Renal pelvis (tissue), 4 donors: ENCODE data around the gene BTNL9. TPM values are rescaled to one million over a fixed set of nuclear protein-coding genes. Genes with fewer than 3 reads are reported as not detected.
"Not testable (repeated sequence)": the region's sequence is repeated elsewhere in the genome, so short reads cannot be mapped to it uniquely, and the experiment has no call there.

Source experiments
- DNase-seq: peaks from one replicate; pipeline ENCODE4 v3.0.0-alpha.2; 2013
- polyA plus RNA-seq, 3 donors: library from polyadenylated mRNA; unstranded; fragments of 120-200 nt; gene quantifications; one replicate each; pipeline ENCODE4 v1.2.1, GENCODE V29; 2013; ENCODE audit not compliant: insufficient read length in 3 of 3

BTNL9 gene
- polyA plus RNA-seq, 3 donors, result 5.3 to 14.7 (median 10.2) TPM

DNA sequence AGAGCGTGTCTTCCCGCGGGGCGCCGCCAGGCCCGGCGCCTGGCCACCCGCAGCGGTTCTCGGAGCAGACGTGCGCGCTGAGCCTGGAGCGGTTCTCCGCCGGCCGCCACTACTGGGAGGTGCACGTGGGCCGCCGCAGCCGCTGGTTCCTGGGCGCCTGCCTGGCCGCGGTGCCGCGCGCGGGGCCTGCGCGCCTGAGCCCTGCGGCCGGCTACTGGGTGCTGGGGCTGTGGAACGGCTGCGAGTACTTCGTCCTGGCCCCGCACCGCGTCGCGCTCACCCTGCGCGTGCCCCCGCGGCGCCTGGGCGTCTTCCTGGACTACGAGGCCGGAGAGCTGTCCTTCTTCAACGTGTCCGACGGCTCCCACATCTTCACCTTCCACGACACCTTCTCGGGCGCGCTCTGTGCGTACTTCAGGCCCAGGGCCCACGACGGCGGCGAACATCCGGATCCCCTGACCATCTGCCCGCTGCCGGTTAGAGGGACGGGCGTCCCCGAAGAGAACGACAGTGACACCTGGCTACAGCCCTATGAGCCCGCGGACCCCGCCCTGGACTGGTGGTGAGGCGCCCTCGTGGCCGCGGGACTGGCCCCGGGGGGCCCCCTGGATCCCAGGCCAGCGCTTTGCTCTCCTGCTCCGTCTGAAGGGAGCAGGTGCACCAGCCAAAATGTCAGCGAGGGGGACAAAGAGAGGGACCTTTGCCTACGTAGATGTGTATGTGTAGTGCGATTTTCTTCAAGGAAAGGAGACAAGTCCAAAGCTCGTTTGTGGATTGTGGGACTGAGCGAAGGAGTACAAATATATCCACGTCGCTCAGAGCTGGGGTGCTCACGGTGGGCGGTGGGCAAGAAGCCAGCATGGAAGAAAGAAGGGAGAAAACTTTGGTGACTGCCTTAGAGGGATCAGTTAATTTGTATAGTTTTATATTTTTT lies 19.5 kb downstream of the BTNL9 start:
- no peak for DNase-seq

DNA sequence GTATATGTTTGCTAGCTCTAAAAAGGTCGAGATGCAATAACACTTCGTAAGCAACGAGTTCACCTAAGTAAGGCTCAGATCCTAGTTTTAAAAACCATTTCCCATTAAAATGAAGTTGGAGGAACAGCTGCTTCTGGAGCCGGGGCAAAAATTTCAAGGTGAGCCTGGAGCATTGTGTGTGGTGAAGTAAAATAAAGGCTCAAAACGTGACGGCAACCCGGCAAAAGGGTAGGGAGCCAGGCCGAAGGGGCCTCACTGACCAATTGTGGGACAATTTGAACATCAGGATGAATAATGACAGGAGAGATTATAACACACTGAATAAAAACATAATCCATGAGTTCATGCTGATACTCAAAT lies 20.1 kb downstream of the BTNL9 start:
- DNase-seq, result no peak

DNA sequence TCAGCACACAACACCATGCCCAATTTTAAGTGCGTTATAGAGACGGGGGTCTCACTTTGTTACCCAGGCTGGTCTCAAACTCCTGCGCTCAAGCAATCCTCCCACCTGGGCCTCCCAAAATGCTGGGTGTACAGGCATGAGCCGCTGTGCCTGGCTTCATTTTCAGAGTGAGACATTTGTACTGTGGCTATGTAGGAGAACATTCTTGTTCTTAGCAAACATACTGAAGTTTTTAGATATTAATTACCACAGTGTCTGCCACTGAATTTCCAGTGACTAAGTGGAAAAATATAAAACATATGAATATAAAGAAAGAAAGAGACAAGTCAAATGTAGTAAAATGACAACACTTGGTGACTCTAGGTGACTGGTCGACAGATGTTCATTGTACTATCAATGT lies 20.9 kb downstream of the BTNL9 start:
- DNase-seq, result no peak

DNA sequence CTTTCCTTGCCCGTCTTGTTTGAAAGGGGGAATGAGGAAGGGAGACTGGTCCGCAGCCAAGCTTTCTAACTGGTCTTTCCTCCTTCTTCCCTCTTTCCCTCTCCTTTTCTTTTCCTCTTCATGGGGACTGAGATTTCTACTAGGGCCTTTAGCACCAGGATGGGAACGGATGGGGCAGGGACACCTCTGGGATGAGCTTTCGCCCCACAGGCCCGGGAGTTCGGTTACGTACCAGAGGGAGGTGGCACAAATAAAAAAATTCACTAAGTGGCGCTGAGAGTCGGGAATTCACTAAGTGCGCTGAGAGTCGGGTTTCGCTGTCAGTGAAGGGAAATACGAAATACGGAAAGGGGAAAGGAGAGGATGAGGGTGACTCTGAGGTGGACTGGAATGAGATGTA lies 21.6 kb downstream of the BTNL9 start:
- DNase-seq, result no peak

DNA sequence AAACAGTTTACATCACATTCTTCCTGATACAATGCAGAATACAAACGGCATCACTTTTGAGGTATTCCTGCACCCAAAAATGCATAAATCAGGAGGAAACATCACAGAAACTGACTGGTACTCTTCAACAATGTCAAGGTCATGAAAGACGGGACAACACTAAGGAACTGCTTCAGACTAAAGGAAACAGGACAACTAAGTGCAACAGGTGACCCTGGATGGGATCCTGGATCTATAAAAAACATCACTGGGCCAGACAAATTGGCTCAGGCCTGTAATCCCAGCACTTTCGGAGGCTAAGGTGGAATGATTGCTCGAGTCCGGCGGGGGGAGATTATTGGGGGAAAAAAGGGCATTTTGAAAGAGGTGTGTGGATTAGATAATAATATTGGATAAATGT lies 22.6 kb downstream of the BTNL9 start:
- no peak for DNase-seq

DNA sequence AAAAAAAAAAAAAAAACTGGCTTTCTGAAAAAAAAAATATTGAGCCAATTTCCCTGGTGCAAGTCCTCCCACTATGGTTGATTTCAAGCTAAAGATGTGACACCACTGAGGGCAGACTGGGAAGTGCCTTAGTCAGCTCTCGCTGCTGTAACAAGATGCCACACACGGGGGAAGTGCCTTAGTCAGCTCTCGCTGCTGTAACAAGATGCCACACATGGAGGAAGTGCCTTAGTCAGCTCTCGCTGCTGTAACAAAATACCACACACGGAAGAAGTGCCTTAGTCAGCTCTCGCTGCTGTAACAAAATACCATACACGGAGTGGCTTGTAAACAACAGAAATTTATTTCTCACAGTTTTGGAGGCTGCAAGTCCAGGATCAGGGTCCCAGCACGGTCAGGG lies 23.4 kb downstream of the BTNL9 start:
- no peak for DNase-seq

DNA sequence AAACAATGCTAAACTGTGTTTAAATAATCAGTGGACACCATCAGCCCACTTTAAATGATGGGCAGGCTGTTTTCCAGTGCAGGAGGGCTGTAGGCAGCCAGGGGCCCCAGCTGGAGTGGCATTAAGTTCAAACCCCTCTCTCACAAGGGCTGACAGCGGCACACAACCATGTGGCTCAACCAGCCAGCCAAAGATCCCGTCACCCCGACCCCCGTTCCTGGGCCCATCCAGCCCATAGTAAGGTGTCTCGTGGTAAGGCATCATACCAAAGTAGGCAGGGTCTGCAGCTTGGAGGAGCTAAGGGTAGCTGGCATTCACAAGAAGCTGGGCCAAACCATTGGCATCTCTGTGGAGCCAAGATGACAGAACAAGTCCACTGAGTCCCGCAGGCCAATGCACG lies 24.9 kb downstream of the BTNL9 start:
- DNase-seq, result no peak

DNA sequence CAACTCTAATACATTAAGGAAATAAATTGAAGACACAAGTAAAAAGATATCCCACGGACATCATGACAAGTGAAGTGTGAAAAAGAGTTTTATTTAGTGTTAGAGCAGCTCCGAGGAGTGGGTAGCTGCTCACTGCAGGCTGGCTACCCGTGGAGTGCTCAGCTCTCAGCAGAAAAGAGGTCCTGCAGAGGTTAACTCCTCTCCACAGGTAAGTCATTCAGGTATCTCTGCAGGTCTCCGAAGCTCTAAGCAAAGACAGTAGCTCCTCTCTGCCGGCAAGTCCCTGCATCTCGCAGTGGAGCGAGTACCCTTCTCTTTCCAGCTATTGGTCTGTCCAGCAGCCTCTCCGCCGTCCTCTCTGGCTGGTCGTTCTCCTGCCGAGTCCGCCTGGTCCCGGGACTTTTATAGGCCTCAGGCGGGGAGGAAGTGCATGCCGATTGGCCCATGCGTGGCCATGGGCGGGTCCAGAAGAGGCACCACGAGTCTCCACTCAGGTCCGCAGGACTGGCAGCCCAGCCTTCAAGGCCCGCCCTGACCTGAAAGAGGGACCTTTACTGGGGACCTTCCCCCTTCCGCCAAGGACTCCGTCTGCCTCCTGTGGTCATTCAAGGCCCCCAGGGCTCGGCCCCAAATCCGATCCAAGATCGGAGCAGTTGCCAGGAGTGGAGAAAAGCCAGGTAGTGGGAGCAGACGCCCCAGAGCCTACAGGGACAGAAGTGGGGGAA lies 29.9 kb downstream of the BTNL9 start:
- no peak for DNase-seq

DNA sequence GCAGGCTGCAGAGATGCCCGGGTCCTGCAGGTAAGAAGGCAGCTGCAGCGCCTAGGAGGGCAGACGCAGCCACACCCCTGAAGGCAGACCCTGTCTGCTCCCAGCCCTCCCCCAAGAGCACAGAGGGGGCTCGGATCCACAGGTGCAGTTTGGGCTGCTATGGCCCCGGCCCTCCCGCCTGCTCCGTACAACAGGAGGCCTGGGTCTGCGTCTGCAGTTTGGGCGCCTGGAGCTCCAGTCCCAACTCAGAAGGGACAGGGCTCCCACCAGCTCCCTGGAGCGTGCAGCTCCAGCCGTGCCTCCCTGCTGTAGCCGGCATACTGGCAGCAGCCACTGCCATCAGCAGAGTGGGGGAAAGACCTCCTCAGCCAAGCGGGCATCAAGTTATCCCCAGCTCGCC lies 30.5 kb downstream of the BTNL9 start:
- DNase-seq, result no peak

DNA sequence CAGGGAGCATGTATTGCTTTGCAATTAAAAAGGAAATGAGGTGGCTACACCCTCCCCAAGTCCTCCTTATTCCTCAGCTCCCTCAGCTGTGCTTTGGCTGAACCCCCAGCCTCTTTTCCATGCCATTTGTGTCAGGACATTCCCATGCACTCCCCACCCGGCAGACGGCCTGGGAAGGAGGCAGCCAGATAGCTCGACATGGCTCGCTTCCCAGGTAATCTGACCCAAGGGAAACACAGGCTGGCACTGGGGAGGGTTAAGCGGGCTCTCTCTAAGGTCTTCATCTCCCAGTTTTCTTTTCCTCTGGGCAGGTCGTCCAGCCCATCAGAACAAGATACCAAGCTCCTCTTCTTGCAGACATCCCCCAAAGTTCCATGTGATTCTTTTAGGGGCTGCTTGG lies 31.2 kb downstream of the BTNL9 start:
- no peak for DNase-seq

DNA sequence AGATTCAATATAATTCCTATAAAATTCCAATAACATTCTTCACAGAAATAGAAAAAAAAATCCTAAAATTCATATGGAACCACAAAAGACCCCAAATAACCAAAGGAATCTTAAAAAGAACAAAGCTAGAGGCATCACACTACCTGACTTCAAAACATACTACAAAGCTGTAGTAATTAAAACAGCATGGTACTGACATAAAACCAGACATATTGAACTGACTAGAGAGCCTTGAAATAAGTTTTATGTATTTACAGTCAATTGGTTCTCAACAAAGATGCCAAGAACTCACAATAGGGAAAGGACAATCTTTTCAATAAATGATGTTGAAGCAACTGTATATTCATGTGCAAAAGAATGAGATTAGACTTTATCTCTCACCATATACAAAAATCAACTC lies 36.9 kb downstream of the BTNL9 start:
- no peak for DNase-seq

DNA sequence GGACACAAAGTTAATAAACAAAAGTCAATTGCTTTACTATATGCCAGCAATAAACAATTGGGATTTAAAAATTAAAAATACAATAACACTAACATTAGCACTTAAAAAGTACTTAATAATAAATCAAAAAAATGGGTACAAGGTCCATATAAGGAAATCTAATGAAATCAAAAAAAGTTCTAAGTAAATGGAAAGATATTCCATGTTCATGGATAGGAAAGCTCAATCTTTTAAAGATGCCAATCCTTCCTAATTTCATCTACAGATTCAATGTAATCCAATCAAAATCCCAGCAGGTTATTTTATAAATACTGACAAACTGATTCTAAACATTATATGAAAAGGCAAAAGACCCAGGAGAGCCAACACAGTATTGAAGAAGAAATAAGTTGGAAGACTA lies 41.9 kb downstream of the BTNL9 start:
- DNase-seq, result no peak

DNA sequence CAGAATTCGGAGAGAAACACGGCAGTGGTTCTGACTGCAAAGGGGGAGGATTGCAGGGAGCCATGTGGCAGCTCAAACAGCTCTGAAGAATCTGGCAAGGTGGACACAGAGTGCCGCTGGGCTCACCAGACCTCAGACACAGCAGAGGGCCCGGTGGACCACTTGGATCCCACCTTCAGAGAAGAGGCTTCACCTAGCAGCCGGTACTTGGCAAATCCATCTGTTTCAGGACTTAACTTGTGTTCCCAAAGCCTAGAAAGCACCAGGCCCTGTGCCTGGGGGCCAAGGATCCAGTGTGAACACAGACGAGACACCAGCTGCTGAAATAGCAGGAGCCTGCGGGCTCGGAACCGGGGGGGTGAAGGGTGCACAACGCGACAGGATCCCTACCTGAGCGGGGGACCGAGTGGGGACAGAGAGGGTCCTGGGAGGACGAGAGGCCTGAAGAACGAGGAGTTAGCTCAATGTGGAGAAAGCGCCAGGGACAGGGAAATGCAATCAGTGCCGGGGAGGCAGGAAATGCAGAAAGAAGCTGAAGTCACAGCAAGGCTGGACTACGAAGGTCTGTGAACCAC lies 44.6 kb downstream of the BTNL9 start:
- DNase-seq, result no peak

DNA sequence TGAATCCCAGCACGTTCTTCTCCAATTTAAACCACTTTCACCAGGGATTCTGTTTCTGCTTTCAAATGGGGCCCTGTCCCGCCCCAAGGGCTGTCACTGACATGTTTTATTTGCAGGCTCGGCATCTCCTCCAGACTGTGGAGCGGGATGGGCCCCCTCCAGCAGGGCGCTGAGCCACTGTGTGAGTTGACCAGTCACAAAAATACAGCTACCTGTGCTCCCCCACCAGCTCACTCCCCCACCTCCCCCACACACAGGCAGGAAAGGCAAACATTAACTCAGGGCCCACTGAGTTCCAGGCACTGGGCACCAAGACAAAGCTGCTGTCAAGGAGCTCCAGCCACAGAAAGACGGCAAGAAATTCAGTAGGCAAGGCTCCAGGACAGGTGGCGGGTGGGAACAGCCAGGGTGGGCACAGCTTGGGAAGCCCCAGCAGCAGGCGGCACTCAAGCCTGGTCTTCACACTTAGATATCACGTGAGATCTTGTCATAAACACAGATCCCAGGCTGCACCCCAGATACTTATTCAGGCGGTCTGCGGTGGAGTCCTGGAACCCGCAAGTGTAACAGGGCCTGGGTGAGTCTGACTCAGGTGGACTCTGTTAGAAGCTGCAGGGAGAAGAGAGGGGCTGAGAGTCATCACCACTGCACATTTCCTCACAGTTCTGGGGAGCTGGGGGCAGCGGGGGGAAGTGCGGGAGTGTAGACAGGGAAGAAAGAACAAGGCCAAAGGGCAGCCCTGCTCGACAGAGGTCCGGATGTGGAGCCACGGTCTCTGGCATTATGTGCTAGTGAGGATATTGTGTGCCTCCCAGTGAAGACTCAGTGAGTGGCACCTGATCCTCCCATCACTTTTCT lies 46.2 kb downstream of the BTNL9 start:
- no peak for DNase-seq

DNA sequence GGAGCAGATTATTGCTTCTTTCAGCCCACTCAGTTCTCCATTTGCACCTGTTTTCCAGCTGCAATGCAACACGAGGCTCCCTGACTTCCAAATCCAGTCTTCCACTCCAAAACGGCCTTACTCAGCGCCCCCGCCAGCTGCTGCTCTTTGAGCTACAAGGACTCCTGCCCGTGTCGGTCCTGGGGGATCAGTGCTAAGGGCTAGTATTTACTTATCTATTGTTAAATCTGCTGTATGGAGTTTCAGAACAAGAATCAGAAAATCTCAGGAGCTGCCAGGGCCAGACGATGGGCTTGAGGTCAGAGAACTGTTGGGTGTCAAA lies 46.8 kb downstream of the BTNL9 start:
- DNase-seq, result no peak

DNA sequence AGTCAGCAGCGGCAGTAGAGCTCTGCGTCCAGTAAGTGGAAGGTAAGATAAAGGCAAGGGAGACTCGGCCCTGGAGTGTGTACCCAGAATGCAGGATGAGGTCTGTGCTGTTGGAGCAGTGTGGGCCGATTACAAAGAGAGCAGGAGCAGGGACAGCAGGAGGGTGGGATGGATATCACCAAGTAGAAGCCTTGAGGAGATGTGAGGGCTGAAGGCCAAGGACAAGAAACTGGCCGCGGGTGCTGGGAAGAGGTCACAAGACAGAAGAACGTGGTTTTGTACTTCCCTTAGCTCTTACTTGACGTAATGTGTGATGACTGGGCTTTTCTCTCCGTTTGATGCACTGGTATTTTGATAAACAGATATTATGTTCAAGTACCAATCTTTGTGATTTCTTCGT lies 47.2 kb downstream of the BTNL9 start:
- DNase-seq, result no peak

DNA sequence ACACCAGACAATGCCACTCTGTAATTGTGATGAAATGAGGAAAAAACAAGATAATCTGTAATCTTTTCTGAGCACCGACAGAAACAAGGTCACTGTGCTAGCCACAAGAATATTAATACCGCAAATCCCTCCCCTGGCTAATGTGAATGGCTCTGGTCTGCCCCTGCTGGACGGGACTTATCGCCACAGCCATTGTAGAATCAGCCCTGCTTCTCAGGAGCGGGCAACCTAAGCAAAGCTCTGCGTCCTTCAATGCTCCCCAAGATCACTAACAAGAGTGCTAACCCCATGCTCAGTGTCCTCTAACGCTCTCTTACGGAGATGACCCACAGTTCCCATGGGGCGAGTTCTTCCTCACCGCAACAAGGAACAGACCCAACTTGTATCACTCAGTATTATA lies 48.2 kb downstream of the BTNL9 start:
- DNase-seq, result no peak

DNA sequence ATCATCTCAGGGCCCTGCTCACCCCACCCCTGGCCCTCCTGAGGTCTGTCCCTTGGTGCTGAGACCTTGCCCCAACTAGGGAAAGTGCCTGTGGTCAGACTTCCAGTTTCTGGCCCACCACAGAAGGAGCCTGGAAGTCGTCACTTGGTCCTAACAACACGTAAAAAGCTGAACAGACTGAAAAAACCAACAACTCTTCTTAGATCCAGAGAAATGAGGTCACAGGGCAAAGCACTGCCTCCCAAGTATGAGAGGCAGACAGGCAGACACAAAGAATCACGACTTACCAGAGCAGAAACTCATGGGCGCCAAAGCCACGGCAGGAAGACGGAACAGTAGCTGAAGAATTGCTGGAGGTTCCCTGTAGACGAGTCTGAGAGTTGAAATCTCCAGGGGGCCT lies 52.4 kb downstream of the BTNL9 start:
- no peak for DNase-seq

DNA sequence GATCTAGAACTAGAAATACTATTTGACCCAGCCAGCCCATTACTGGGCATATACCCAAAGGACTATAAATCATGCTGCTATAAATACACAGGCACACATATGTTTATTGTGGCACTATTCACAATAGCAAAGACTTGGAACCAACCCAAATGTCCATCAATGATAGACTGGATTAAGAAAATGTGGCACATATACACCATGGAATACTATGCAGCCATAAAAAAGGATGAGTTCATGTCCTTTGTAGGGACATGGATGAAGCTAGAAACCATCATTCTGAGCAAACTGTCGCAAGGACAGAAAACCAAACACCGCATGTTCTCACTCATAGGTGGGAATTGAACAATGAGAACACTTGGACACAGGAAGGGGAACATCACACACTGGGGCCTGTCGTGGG lies 55.1 kb downstream of the BTNL9 start:
- not testable (repeated sequence) for DNase-seq

DNA sequence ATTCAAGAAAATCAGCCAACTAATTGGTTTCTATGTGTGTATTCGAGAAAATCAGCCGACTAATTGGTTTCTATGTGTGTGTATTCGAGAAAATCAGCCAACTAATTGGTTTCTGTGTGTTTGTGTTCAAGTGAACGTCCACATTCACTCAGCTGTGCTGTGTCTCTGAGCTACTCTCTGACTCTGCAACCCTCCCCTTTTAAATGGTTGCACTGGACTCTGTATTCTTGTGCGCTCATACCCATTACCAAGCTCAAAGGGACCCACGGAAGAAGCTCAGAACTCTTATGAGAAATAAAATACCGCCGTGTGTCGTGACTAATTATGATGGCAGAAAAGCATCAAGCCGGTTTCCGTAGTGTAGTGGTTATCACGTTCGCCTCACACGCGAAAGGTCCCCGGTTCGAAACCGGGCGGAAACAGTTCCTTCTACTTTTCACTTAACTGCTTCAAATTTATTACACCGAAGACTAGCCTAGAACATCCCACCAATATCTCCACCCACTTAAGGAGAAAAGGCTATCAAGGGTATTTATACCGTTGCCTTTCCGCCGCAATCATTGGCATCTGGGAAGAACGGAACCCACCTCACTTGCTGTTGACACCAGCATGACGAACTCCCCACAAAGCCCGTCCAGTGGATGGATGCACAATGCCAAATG lies 56.8 kb downstream of the BTNL9 start:
- DNase-seq, result not testable (repeated sequence)

DNA sequence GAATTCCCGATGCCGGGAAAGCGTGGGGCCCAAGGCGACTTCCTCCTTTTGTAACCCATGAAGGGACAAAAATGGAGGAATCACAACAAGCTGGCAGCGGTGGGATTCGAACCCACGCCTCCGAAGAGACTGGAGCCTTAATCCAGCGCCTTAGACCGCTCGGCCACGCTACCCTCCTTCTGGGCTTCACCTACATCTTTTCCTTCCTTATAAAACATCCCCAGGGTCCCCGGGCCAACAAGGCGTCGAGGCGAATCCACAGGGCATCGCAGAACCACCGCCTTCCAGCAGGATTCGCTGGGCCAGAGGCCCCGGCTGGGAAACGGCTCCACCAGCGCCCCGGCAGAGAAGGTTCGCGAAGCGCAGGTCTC lies 57.3 kb downstream of the BTNL9 start:
- not testable (repeated sequence) for DNase-seq
